WTC11 (cell line): ENCODE data around the gene NDUFA1. TPM values are rescaled to one million over a fixed set of nuclear protein-coding genes. Genes with fewer than 3 reads are reported as not detected.

Source experiments
- ATAC-seq: fragments of 200-7000 bp; cut with Tn5 transposase; 2 replicates; pipeline ENCODE4 v1.10.0; 2021; ENCODE audit warnings: mild to moderate bottlenecking, moderate library complexity
- CTCF ChIA-PET: fragments of 300-600 bp; sonication (Branson Sonifier 250); formaldehyde crosslinking; loops from one replicate; lab custom pipeline; 2021; ENCODE audit warnings: antibody characterized with exemption; lab: Charles Lee
- POLR2A ChIA-PET: fragments of 350-600 bp; sonication (Branson Sonifier 250); formaldehyde crosslinking; loops from one replicate; lab custom pipeline; 2021; ENCODE audit warnings: antibody characterized with exemption; lab: Charles Lee
- DNase-seq: peaks from one replicate; pipeline ENCODE4 v3.0.0; 2021; ENCODE audit warnings: low spot score
- H3K27ac Mint-ChIP-seq: 2 replicates; pipeline ENCODE4 v1.8.0; 2021; ENCODE audit warnings: mixed read lengths
- H3K27me3 Mint-ChIP-seq: 2 replicates; pipeline ENCODE4 v1.8.0; 2021; ENCODE audit warnings: low read depth, mild to moderate bottlenecking, moderate library complexity, mixed read lengths
- H3K36me3 Mint-ChIP-seq: 2 replicates; pipeline ENCODE4 v1.8.0; 2021; ENCODE audit warnings: mixed read lengths
- H3K4me1 Mint-ChIP-seq: 2 replicates; pipeline ENCODE4 v1.8.0; 2022; ENCODE audit warnings: mixed read lengths
- H3K4me3 Mint-ChIP-seq: 2 replicates; pipeline ENCODE4 v1.8.0; 2021; ENCODE audit warnings: mild to moderate bottlenecking, moderate library complexity, mixed read lengths
- H3K9me3 Mint-ChIP-seq: 2 replicates; pipeline ENCODE4 v1.8.0; 2021; ENCODE audit warnings: mixed read lengths
- ARID4B ChIP-seq: sonication (generic); formaldehyde crosslinking; IDR thresholded peaks from 2 replicates; pipeline ENCODE4 v1.8.0; 2023; ENCODE audit warnings: missing genetic modification reagents, mild to moderate bottlenecking, borderline replicate concordance
- ATF6 ChIP-seq: sonication (generic); formaldehyde crosslinking; IDR thresholded peaks from 2 replicates; pipeline ENCODE4 v1.8.1; 2023; ENCODE audit warnings: mild to moderate bottlenecking, missing genetic modification reagents
- CBFB ChIP-seq: sonication (generic); formaldehyde crosslinking; IDR thresholded peaks from 2 replicates; pipeline ENCODE4 v1.8.1; 2022; ENCODE audit warnings: mild to moderate bottlenecking, low read depth, missing genetic modification reagents
- HMGXB4 ChIP-seq: sonication (generic); formaldehyde crosslinking; IDR thresholded peaks from 2 replicates; pipeline ENCODE4 v1.8.1; 2023; ENCODE audit warnings: mild to moderate bottlenecking, moderate library complexity, missing genetic modification reagents
- IRF2 ChIP-seq: sonication (generic); formaldehyde crosslinking; IDR thresholded peaks from 2 replicates; pipeline ENCODE4 v1.8.0; 2022; ENCODE audit warnings: low read depth, missing genetic modification reagents, borderline replicate concordance
- MAX ChIP-seq: sonication (generic); formaldehyde crosslinking; IDR thresholded peaks from 2 replicates; pipeline ENCODE4 v1.8.0; 2022; ENCODE audit warnings: mild to moderate bottlenecking, missing genetic modification reagents
- RELA ChIP-seq: sonication (generic); formaldehyde crosslinking; IDR thresholded peaks from 2 replicates; pipeline ENCODE4 v1.8.1; 2022; ENCODE audit warnings: missing genetic modification reagents, mild to moderate bottlenecking, borderline replicate concordance
- RORB ChIP-seq: fragments of 250-450 bp; sonication (Bioruptor Pico); IDR thresholded peaks from 2 replicates; pipeline ENCODE4 v1.9.0; 2021; ENCODE audit warnings: mild to moderate bottlenecking
- TCF7 ChIP-seq: sonication (generic); formaldehyde crosslinking; IDR thresholded peaks from 2 replicates; pipeline ENCODE4 v1.8.0; 2022; ENCODE audit warnings: mild to moderate bottlenecking, low read depth, missing genetic modification reagents, moderate library complexity
- ZNF317 ChIP-seq: sonication (generic); formaldehyde crosslinking; IDR thresholded peaks from 2 replicates; pipeline ENCODE4 v1.8.1; 2023; ENCODE audit warnings: low read depth, mild to moderate bottlenecking, moderate library complexity, missing genetic modification reagents, borderline replicate concordance
- ZNF425 ChIP-seq: fragments of 250-450 bp; sonication (Bioruptor Pico); conservative IDR thresholded peaks from 2 replicates; pipeline ENCODE4 v1.9.0; 2021; ENCODE audit warnings: mild to moderate bottlenecking
- ZNF671 ChIP-seq: fragments of 250-450 bp; sonication (Bioruptor Pico); IDR thresholded peaks from 2 replicates; pipeline ENCODE4 v1.8.0; 2021; ENCODE audit warnings: mild to moderate bottlenecking
- ZSCAN18 ChIP-seq: fragments of 250-450 bp; sonication (Bioruptor Pico); IDR thresholded peaks from 2 replicates; pipeline ENCODE4 v2.1.2; 2022; ENCODE audit warnings: mild to moderate bottlenecking, moderate library complexity
- total RNA-seq: library from RNA; stranded (reverse); gene quantifications from 3 replicates; pipeline ENCODE4 v1.2.3, GENCODE V29; 2021
- TF ChIP-seq, protein P1 (sequence below): sonication (generic); formaldehyde crosslinking; IDR thresholded peaks from 2 replicates; pipeline ENCODE4 v1.8.1; 2022; ENCODE audit warnings: low read depth, missing genetic modification reagents, borderline replicate concordance
- TF ChIP-seq, protein P2 (sequence below): sonication (generic); formaldehyde crosslinking; IDR thresholded peaks from 2 replicates; pipeline ENCODE4 v1.8.0; 2022; ENCODE audit warnings: mild to moderate bottlenecking, missing genetic modification reagents

NDUFA1 gene
- total RNA-seq, 1 experiment from 2014 or later = 84.3 TPM

DNA sequence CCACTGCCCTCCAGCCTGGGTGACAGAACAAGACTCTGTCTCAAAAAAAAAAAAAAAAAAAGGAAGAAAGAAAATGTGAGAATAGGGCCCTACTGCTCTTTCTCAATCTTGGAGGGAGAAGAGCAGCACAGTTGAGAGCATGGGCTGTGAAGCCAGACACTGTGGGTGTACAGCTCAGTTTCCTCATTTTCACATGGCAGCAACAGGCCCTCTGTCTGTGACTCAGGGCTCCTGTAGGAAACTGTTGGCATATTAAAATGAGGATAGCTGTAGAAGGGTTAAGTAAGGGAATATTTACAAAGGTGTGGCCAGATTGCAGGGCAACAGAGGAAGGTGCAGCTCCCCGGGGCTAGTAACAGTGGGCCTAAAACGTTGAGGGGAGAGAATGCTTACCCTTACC, 27.5 kb downstream of the NDUFA1 start:
- Mint-ChIP-seq H3K4me1 (peaks cover 4% of the 10 kb centered on the region), H3K36me3 (no peaks in the 10 kb centered on the region), H3K4me3 (no peak overlapping the region), H3K27me3 (no peaks in the 10 kb centered on the region), H3K27ac (no peak overlapping the region), H3K9me3 (no peaks in the 10 kb centered on the region)
- CTCF ChIA-PET = interaction anchor here (1.7 kb wide), 1 partner anchor 11 kb away, joined by 13 read pairs; no protein-coding TSS in a partner anchor
- POLR2A ChIA-PET = no interaction called here
- TF ChIP-seq CBFB (no peak), ZNF317 (CRISPR knock-in tag) (no peak), IRF2 (CRISPR knock-in tag) (no peak), MAX (CRISPR knock-in tag) (no peak), RELA (no peak), TCF7 (CRISPR knock-in tag) (no peak), ARID4B (CRISPR knock-in tag) (no peak), HMGXB4 (CRISPR knock-in tag) (no peak), ZNF671 (no peak), ATF6 (CRISPR knock-in tag) (no peak), ZSCAN18 (CRISPR knock-in tag) (no peak), ZNF425 (CRISPR knock-in tag) (no peak), RORB (no peak)
- TF ChIP-seq, protein P1, sequence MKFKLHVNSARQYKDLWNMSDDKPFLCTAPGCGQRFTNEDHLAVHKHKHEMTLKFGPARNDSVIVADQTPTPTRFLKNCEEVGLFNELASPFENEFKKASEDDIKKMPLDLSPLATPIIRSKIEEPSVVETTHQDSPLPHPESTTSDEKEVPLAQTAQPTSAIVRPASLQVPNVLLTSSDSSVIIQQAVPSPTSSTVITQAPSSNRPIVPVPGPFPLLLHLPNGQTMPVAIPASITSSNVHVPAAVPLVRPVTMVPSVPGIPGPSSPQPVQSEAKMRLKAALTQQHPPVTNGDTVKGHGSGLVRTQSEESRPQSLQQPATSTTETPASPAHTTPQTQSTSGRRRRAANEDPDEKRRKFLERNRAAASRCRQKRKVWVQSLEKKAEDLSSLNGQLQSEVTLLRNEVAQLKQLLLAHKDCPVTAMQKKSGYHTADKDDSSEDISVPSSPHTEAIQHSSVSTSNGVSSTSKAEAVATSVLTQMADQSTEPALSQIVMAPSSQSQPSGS (CRISPR knock-in tag) = no peak
- TF ChIP-seq, protein P2, sequence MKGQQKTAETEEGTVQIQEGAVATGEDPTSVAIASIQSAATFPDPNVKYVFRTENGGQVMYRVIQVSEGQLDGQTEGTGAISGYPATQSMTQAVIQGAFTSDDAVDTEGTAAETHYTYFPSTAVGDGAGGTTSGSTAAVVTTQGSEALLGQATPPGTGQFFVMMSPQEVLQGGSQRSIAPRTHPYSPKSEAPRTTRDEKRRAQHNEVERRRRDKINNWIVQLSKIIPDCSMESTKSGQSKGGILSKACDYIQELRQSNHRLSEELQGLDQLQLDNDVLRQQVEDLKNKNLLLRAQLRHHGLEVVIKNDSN (CRISPR knock-in tag) = no peak
- ATAC-seq = no peak
- DNase-seq = no peak
